ENCODE data around the gene TADA3. TPM values are rescaled to one million over a fixed set of nuclear protein-coding genes. Genes with fewer than 3 reads are reported as not detected.

TADA3 gene
- total RNA-seq, 6 experiments from 2014 or later: 69.2 to 84.9 (median 77.0) TPM

DNA sequence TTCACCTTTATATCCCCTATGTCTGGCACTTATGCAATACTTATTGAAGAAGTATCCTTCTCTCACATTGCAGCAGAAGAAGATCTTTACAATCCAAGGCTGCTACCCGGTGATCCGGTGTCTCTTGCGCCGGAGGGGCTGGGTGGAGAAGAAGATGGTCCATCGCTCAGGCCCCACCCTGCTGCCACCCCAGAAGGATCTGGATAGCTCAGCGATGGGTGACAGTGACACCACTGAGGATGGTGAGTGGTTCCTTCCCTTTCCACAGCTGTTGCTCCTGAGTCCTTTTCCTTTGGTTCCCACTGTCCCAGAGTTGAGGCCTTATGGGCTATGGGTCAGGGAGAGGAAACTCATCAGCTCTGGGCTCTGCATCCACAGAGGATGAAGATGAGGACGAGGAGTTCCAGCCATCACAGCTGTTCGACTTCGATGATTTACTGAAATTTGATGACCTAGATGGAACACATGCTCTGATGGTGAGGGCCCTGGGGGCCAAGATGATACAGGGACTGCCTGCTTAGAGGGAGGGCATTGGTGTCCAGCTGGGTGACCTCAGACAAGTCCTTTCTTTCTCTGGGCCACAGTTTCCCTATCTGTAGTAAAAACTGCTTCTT lies 20.7 kb upstream of the TADA3 start:
- peaks cover 36% of the 10 kb centered on the region for H3K4me1 Mint-ChIP-seq (ENCODE audit: low read depth)
- peaks cover 22% of the 10 kb centered on the region for H3K36me3 Mint-ChIP-seq (ENCODE audit: low read depth)
- no peak for DNase-seq
- no peaks in the 10 kb centered on the region; the same call in none of the 2 replicates for H3K27me3 Mint-ChIP-seq (ENCODE audit: insufficient read depth)
- no peak overlapping the region for H3K27ac Mint-ChIP-seq
- H3K4me3 Mint-ChIP-seq: no peak overlapping the region
- TF ChIP-seq, protein P1, sequence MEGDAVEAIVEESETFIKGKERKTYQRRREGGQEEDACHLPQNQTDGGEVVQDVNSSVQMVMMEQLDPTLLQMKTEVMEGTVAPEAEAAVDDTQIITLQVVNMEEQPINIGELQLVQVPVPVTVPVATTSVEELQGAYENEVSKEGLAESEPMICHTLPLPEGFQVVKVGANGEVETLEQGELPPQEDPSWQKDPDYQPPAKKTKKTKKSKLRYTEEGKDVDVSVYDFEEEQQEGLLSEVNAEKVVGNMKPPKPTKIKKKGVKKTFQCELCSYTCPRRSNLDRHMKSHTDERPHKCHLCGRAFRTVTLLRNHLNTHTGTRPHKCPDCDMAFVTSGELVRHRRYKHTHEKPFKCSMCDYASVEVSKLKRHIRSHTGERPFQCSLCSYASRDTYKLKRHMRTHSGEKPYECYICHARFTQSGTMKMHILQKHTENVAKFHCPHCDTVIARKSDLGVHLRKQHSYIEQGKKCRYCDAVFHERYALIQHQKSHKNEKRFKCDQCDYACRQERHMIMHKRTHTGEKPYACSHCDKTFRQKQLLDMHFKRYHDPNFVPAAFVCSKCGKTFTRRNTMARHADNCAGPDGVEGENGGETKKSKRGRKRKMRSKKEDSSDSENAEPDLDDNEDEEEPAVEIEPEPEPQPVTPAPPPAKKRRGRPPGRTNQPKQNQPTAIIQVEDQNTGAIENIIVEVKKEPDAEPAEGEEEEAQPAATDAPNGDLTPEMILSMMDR (IDR thresholded peaks at IDR 0.05): no peak
- H3K9me3 Mint-ChIP-seq: no peaks in the 10 kb centered on the region

DNA sequence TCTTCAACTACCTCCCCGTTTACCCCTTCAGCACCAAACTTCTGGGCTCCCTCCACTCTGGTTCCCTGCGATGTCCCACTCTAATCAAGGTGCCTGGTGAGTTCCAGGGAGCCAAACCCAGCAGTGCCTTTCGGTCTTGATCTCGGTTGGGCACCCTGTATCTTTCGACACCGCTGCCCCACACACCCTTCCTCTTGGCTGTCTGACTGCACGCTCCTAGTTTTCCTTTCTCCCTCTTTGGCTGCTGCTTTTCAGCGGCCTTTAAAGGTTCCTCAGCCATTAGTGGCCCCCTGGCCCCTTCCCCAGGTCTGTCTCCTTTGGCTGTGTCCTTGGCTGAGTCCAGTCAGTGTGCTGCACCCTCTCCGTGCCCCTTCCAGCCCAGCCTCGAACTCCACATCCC lies 18.6 kb upstream of the TADA3 start:
- peaks cover 22% of the 10 kb centered on the region for H3K36me3 Mint-ChIP-seq (ENCODE audit: low read depth)
- TF ChIP-seq, protein P1 (IDR thresholded peaks at IDR 0.05): no peak
- H3K9me3 Mint-ChIP-seq: no peaks in the 10 kb centered on the region
- H3K4me1 Mint-ChIP-seq (ENCODE audit: low read depth): peaks cover 47% of the 10 kb centered on the region
- no peak for DNase-seq
- H3K27ac Mint-ChIP-seq: peak overlapping the region; percentile 51
- peak overlapping the region; percentile 89 for H3K4me3 Mint-ChIP-seq
- H3K27me3 Mint-ChIP-seq (ENCODE audit: insufficient read depth): peaks cover 2% of the 10 kb centered on the region

DNA sequence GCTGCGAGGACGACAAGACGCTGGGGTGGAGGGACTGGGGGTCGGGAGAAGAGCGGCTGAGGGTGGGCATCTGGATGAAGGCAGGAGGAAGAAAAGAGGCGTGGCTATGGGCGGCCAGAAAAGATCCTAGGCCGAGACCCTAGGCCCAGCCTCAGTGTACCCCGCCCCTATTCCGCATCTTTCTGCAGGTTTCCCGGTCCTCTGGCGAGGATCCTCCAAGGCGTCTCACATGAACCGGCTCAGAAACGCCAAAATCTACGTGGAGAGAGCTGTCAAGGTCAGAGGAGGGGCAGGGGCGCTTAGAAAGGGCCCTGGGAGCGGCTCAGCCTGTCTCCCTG lies 18.1 kb upstream of the TADA3 start:
- peak overlapping the region; percentile 89 for H3K4me3 Mint-ChIP-seq
- peak overlapping the region; percentile 51 for H3K27ac Mint-ChIP-seq
- peaks cover 2% of the 10 kb centered on the region for H3K27me3 Mint-ChIP-seq (ENCODE audit: insufficient read depth)
- H3K9me3 Mint-ChIP-seq: no peaks in the 10 kb centered on the region
- H3K4me1 Mint-ChIP-seq (ENCODE audit: low read depth): peaks cover 47% of the 10 kb centered on the region
- no peak for DNase-seq
- TF ChIP-seq, protein P1 (IDR thresholded peaks at IDR 0.05): no peak
- peaks cover 22% of the 10 kb centered on the region for H3K36me3 Mint-ChIP-seq (ENCODE audit: low read depth)

DNA sequence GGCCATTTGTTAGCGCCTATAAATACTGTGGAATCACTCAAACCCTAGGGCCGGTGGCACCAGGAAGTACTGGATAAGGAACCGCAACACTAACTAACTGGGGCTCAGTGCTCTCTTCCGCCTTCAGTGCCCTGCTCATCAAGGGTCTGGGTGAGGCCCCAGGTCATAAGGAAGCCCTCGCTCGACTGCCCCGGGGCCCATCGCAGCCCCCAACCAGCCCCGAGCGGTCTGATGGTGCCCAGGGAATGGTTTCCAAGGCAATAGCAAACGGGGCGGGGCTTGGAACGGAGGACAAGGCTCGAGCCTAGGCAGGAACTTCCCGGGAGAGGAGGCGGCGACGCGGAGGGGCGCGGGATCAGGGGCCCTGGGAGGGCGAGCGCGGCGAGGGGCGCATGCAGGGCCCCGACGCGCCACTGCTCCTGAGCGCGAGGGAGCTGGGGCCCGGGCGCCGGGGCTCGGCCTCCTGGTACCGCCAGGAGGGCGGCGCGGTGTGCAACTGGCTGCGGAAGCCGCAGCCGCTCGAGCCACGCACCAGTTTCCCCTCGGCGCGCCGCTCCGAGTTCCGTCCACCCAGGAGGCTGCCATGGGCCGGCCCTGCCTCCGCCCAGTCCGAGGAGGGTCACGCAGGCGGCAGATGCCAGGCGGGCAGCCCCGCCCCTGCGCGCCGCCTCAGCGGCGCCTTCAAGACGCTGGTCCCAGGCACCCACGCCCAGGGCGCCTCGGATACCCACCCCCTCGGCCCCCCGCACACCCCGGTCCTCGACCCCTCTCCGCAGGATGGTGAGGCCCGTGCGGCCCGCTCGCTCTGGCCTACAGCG lies 17.6 kb upstream of the TADA3 start, which contains the start of gene TTLL3:
Gene TTLL3 (plus strand): TSS at position 648 of the 818 bp plus-strand sequence. CDS start 400 bp downstream, outside the sequence.
- Mint-ChIP-seq H3K36me3 (ENCODE audit: low read depth) (peaks cover 22% of the 10 kb centered on the region), H3K9me3 (no peaks in the 10 kb centered on the region), H3K27ac (peak within 1 kb of the TSS; percentile 97), H3K27me3 (ENCODE audit: insufficient read depth) (peaks cover 2% of the 10 kb centered on the region), H3K4me3 (peak within 1 kb of the TSS; percentile 89), H3K4me1 (ENCODE audit: low read depth) (peaks cover 47% of the 10 kb centered on the region)
- peak; percentile 48 for DNase-seq
- TF ChIP-seq, protein P1 (IDR thresholded peaks at IDR 0.05): no peak

DNA sequence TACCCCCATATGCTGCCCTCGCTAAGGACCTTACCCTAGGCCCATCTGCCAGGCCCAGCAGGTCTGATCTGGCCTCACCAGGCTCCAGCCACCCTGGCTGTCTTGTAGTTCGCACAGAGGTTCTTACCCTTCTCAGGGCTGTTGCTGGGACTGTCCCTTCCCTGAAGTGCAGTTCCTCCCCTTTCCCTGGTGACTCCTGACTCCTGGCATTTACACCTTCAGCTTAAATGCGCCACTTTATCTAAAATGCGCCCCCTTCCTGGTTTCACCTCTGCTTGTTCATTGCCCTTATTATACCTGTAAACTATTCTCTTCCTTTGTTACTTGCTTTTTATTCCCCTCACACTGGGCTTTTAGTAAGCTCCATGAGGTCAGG lies 17.0 kb upstream of the TADA3 start:
- Mint-ChIP-seq H3K4me1 (ENCODE audit: low read depth) (peaks cover 47% of the 10 kb centered on the region), H3K36me3 (ENCODE audit: low read depth) (peaks cover 22% of the 10 kb centered on the region), H3K27me3 (ENCODE audit: insufficient read depth) (peaks cover 2% of the 10 kb centered on the region), H3K27ac (peak overlapping the region; percentile 97), H3K9me3 (no peaks in the 10 kb centered on the region), H3K4me3 (peak overlapping the region; percentile 80)
- TF ChIP-seq, protein P1 (IDR thresholded peaks at IDR 0.05): no peak
- no peak for DNase-seq

Data from HFFc6 (cell line).